ENCODE measurements around the gene EMD.

DNA sequence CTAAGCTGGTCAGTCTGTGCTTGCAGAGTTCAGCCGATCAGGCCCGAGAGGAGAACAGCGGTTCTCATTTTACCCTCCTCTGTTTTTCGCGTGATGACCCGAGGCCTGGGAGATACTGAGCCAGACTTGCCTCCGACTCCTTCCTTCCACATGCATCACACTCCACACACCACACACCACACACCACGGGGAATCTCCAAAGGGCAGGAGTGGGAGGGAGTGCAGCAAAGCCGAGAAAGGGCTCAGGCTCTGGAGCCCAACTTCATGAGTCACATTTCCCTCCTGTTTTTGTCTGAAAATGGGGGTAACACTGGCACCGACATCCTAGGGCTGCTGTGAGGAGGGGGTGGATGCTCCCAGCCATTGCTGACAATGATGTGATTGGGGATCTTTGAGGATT is 44.6 kb upstream of the EMD start:
- TF ChIP-seq, protein P1, sequence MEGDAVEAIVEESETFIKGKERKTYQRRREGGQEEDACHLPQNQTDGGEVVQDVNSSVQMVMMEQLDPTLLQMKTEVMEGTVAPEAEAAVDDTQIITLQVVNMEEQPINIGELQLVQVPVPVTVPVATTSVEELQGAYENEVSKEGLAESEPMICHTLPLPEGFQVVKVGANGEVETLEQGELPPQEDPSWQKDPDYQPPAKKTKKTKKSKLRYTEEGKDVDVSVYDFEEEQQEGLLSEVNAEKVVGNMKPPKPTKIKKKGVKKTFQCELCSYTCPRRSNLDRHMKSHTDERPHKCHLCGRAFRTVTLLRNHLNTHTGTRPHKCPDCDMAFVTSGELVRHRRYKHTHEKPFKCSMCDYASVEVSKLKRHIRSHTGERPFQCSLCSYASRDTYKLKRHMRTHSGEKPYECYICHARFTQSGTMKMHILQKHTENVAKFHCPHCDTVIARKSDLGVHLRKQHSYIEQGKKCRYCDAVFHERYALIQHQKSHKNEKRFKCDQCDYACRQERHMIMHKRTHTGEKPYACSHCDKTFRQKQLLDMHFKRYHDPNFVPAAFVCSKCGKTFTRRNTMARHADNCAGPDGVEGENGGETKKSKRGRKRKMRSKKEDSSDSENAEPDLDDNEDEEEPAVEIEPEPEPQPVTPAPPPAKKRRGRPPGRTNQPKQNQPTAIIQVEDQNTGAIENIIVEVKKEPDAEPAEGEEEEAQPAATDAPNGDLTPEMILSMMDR (IDR thresholded peaks at IDR 0.05; ENCODE audit: poor library complexity): no peak
- no peak for TF ChIP-seq EZH2phosphoT487 (IDR thresholded peaks at IDR 0.05; ENCODE audit: low read depth, severe bottlenecking, unreplicated experiment)
